Fibroblast of pulmonary artery (primary cell): ENCODE measurements around the gene OR2T11.

Experiments
- DNase-seq: peaks from one replicate; pipeline ENCODE4 v3.0.0-alpha.2; 2010; ENCODE audit warnings: low read depth
- H3K4me3 ChIP-seq: replicated peaks from 2 replicates; pipeline ENCODE4 v1.5.1; 2011; ENCODE audit warnings: low read depth, mild to moderate bottlenecking, control low read depth, low read length, moderate library complexity
- CTCF ChIP-seq: IDR thresholded peaks from 2 replicates; pipeline ENCODE4 v1.5.1; 2011; ENCODE audit warnings: mild to moderate bottlenecking, control low read depth, low read length, inconsistent platforms; ENCODE audit errors: missing control alignments

Gene OR2T11

GRCh38 chr1:248618878-248619277 is 16.0 kb downstream of the OR2T11 start:
- H3K4me3 ChIP-seq: no peak overlapping the region
- TF ChIP-seq CTCF: peak; percentile 64
- peak; percentile 56 for DNase-seq

- H3K4me3 ChIP-seq: no peak overlapping the region
- DNase-seq: no peak
- no peak for TF ChIP-seq CTCF
These were observed 16.8 kb downstream of the OR2T11 start for GRCh38 chr1:248618119-248618518.

GRCh38 chr1:248613742-248614141 is 21.1 kb downstream of the OR2T11 start:
- DNase-seq: no peak
- no peak for TF ChIP-seq CTCF
- no peak overlapping the region for H3K4me3 ChIP-seq

- no peak overlapping the region for H3K4me3 ChIP-seq
- no peak for TF ChIP-seq CTCF
- DNase-seq: no peak
These were observed 22.9 kb downstream of the OR2T11 start for GRCh38 chr1:248611883-248612414.

GRCh38 chr1:248610301-248610700 is 24.6 kb downstream of the OR2T11 start:
- H3K4me3 ChIP-seq: no peak overlapping the region
- no peak for TF ChIP-seq CTCF
- no peak for DNase-seq

GRCh38 chr1:248599396-248599795 is 35.5 kb downstream of the OR2T11 start:
- TF ChIP-seq CTCF: no peak
- no peak overlapping the region for H3K4me3 ChIP-seq
- DNase-seq: no peak

GRCh38 chr1:248597589-248597988 is 37.3 kb downstream of the OR2T11 start, which contains the start of gene OR2T10:
OR2T10 (minus strand) TSS chr1:248597700; CDS start chr1:248593768, 3,932 bp downstream.
- TF ChIP-seq CTCF: no peak
- DNase-seq: no peak
- H3K4me3 ChIP-seq: no peak within 1 kb of the TSS
